Osteocyte (in vitro differentiated cells): Measurements from ENCODE around the gene CCNF. TPM values are rescaled to one million over a fixed set of nuclear protein-coding genes. Genes with fewer than 3 reads are reported as not detected.
"Not testable (repeated sequence)": the region's sequence is repeated elsewhere in the genome, so short reads cannot be mapped to it uniquely, and the experiment has no call there.

Source experiments
- DNase-seq: peaks from one replicate; pipeline ENCODE4 v3.0.0; 2021; ENCODE audit warnings: mixed read lengths; ENCODE audit not compliant: unreplicated experiment; ENCODE audit errors: extremely low spot score
- H3K27ac Mint-ChIP-seq: one replicate; pipeline ENCODE4 v1.8.0; 2021; ENCODE audit warnings: mild to moderate bottlenecking, mixed read lengths; ENCODE audit not compliant: unreplicated experiment
- H3K27me3 Mint-ChIP-seq: one replicate; pipeline ENCODE4 v1.8.0; 2021; ENCODE audit warnings: mixed read lengths; ENCODE audit not compliant: unreplicated experiment
- H3K36me3 Mint-ChIP-seq: one replicate; pipeline ENCODE4 v1.8.0; 2021; ENCODE audit warnings: mixed read lengths; ENCODE audit not compliant: unreplicated experiment
- H3K4me1 Mint-ChIP-seq: one replicate; pipeline ENCODE4 v1.8.0; 2021; ENCODE audit warnings: mixed read lengths; ENCODE audit not compliant: unreplicated experiment
- H3K4me3 Mint-ChIP-seq: one replicate; pipeline ENCODE4 v1.8.0; 2021; ENCODE audit warnings: mild to moderate bottlenecking, moderate library complexity, mixed read lengths; ENCODE audit not compliant: unreplicated experiment
- H3K9me3 Mint-ChIP-seq: one replicate; pipeline ENCODE4 v1.8.0; 2021; ENCODE audit warnings: mixed read lengths; ENCODE audit not compliant: unreplicated experiment
- CTCF ChIP-seq: fragments of 200-600 bp; sonication (generic); IDR thresholded peaks from 2 replicates; pipeline ENCODE4 v1.5.0; 2021; ENCODE audit warnings: antibody characterized with exemption, mild to moderate bottlenecking, moderate library complexity
- total RNA-seq: library from RNA; stranded (reverse); gene quantifications from 2 replicates; pipeline ENCODE4 v1.2.1, GENCODE V29; 2021

Gene CCNF
- total RNA-seq, 1 donor from 2014 or later, result 10.0 TPM

GRCh38 chr16:2475413-2476344 is 46.4 kb downstream of the CCNF start:
- Mint-ChIP-seq H3K36me3 (no peaks in the 10 kb centered on the region), H3K4me1 (peaks cover 28% of the 10 kb centered on the region), H3K27ac (no peak overlapping the region), H3K4me3 (peak overlapping the region; percentile 67), H3K27me3 (no peaks in the 10 kb centered on the region), H3K9me3 (no peaks in the 10 kb centered on the region)
- no peak for DNase-seq
- TF ChIP-seq CTCF, result no peak

GRCh38 chr16:2476345-2476720 is 47.1 kb downstream of the CCNF start:
- Mint-ChIP-seq H3K27ac (no peak overlapping the region), H3K27me3 (no peaks in the 10 kb centered on the region), H3K9me3 (no peaks in the 10 kb centered on the region), H3K36me3 (no peaks in the 10 kb centered on the region), H3K4me1 (peaks cover 28% of the 10 kb centered on the region), H3K4me3 (peak overlapping the region; percentile 67)
- TF ChIP-seq CTCF, result no peak
- no peak for DNase-seq

GRCh38 chr16:2476741-2477140 is 47.5 kb downstream of the CCNF start:
- Mint-ChIP-seq H3K27me3 (no peaks in the 10 kb centered on the region), H3K9me3 (no peaks in the 10 kb centered on the region), H3K36me3 (no peaks in the 10 kb centered on the region), H3K4me3 (peak overlapping the region; percentile 67), H3K4me1 (peaks cover 28% of the 10 kb centered on the region), H3K27ac (no peak overlapping the region)
- DNase-seq, result no peak
- no peak for TF ChIP-seq CTCF

- Mint-ChIP-seq H3K9me3 (no peaks in the 10 kb centered on the region), H3K4me3 (no peak overlapping the region), H3K27me3 (no peaks in the 10 kb centered on the region), H3K4me1 (peaks cover 27% of the 10 kb centered on the region), H3K27ac (no peak overlapping the region), H3K36me3 (no peaks in the 10 kb centered on the region)
- TF ChIP-seq CTCF, result no peak
- DNase-seq, result no peak
These were observed 48.1 kb downstream of the CCNF start for GRCh38 chr16:2477327-2477726.

GRCh38 chr16:2478279-2478678 is 49.0 kb downstream of the CCNF start:
- Mint-ChIP-seq H3K4me1 (peaks cover 30% of the 10 kb centered on the region), H3K4me3 (no peak overlapping the region), H3K27ac (no peak overlapping the region), H3K9me3 (no peaks in the 10 kb centered on the region), H3K36me3 (no peaks in the 10 kb centered on the region), H3K27me3 (no peaks in the 10 kb centered on the region)
- no peak for DNase-seq
- no peak for TF ChIP-seq CTCF

GRCh38 chr16:2479996-2480395 is 50.7 kb downstream of the CCNF start:
- not testable (repeated sequence) for H3K27me3 Mint-ChIP-seq, H3K27ac Mint-ChIP-seq, H3K36me3 Mint-ChIP-seq, H3K9me3 Mint-ChIP-seq, H3K4me3 Mint-ChIP-seq, DNase-seq
- peaks cover 31% of the 10 kb centered on the region for H3K4me1 Mint-ChIP-seq
